SU-DHL-6 (cell line): ENCODE results near the gene OCLN.

Source experiments
- H2AFZ ChIP-seq: fragments of 200-600 bp; sonication (generic); 2 replicates; pipeline ENCODE4 v1.6.1; 2014; ENCODE audit warnings: low read depth, mild to moderate bottlenecking, moderate library complexity, mixed read lengths, antibody characterized with exemption, low read length; ENCODE audit not compliant: severe bottlenecking
- H3F3A ChIP-seq: fragments of 200-600 bp; shearing (Covaris generic); 2 replicates; pipeline ENCODE4 v1.6.0; 2016; ENCODE audit warnings: antibody characterized with exemption, mild to moderate bottlenecking; ENCODE audit not compliant: insufficient read depth
- H3K27ac ChIP-seq: fragments of 200-600 bp; sonication (generic); 2 replicates; pipeline ENCODE4 v1.5.1; 2016; ENCODE audit warnings: low read depth, mild to moderate bottlenecking, low read length, moderate library complexity, mixed read lengths
- H3K27me3 ChIP-seq: fragments of 200-600 bp; sonication (generic), shearing (Covaris generic); 2 replicates; pipeline ENCODE4 v1.6.0; 2014; ENCODE audit warnings: mild to moderate bottlenecking, low read length
- H3K36me3 ChIP-seq: fragments of 200-600 bp; sonication (generic); 2 replicates; pipeline ENCODE4 v1.6.1; 2014; ENCODE audit warnings: mild to moderate bottlenecking, low read length, mixed read lengths
- H3K4me2 ChIP-seq: fragments of 300-600, 200-600 bp; shearing (Covaris generic), sonication (generic); 2 replicates; pipeline ENCODE4 v1.6.0; 2014; ENCODE audit warnings: low read length, low read depth, mild to moderate bottlenecking; ENCODE audit not compliant: poor library complexity, severe bottlenecking
- H3K4me3 ChIP-seq: fragments of 200-600 bp; sonication (generic); 2 replicates; pipeline ENCODE4 v1.5.1; 2014; ENCODE audit warnings: antibody characterized with exemption, low read length, mild to moderate bottlenecking, mixed read lengths; ENCODE audit not compliant: insufficient read depth, poor library complexity, severe bottlenecking
- H3K79me2 ChIP-seq: fragments of 200-600 bp; sonication (generic); 2 replicates; pipeline ENCODE4 v1.6.1; 2014; ENCODE audit warnings: mild to moderate bottlenecking, low read length, moderate library complexity; ENCODE audit not compliant: insufficient read depth
- H3K9ac ChIP-seq: fragments of 200-600 bp; sonication (generic); 2 replicates; pipeline ENCODE4 v1.7.0; 2014; ENCODE audit warnings: mild to moderate bottlenecking, low read length
- H3K9me2 ChIP-seq: fragments of 200-600 bp; sonication (generic); replicated peaks from 2 replicates; pipeline ENCODE4 v1.6.1; 2014; ENCODE audit warnings: low read length; ENCODE audit not compliant: insufficient read depth
- H3K9me3 ChIP-seq: fragments of 200-600 bp; sonication (generic); 2 replicates; pipeline ENCODE4 v1.6.1; 2014; ENCODE audit warnings: low read length, mixed read lengths; ENCODE audit not compliant: insufficient read depth
- H4K20me1 ChIP-seq: fragments of 200-600 bp; sonication (generic); 2 replicates; pipeline ENCODE4 v1.6.1; 2014; ENCODE audit warnings: low read depth, mild to moderate bottlenecking, antibody characterized with exemption, low read length, moderate library complexity, mixed read lengths
- CTCF ChIP-seq: fragments of 200-600 bp; sonication (generic); IDR thresholded peaks from one replicate; pipeline ENCODE4 v1.5.1; 2017; ENCODE audit warnings: antibody characterized with exemption, mild to moderate bottlenecking, low read length, moderate library complexity; ENCODE audit not compliant: insufficient read depth, poor library complexity, severe bottlenecking
- EZH2phosphoT487 ChIP-seq: fragments of 200-600 bp; sonication (generic), shearing (Covaris generic); conservative IDR thresholded peaks from 2 replicates; pipeline ENCODE4 v1.6.1; 2018; ENCODE audit warnings: mild to moderate bottlenecking, antibody characterized with exemption, low read length, moderate library complexity, mixed read lengths

Gene OCLN

DNA sequence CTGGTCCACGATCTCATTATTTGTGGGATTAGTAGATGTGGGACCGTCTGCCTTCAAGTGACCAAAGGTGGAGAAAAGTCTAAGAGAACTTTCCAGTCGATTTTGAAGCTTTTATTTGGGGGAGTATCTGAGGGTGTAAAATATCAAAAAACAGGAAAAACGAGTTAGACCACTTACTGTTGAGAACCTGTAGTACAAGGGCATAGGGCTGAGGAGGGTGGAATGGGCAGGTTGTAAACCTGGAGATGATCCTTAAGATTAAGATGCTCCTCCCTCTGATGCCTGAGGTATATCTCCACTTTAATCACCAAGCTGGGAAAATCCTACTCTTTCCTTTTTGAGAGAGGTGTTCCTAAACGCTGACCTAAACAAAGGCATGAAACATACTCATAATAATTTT is 35.4 kb downstream of the OCLN start:
- Histone ChIP-seq H3K27ac (no peak overlapping the region), H3K9me3 (no peaks in the 10 kb centered on the region), H3K27me3 (no peaks in the 10 kb centered on the region), H2AFZ (no peak overlapping the region), H4K20me1 (no peaks in the 10 kb centered on the region), H3K79me2 (no peaks in the 10 kb centered on the region), H3K4me3 (no peak overlapping the region), H3K9ac (no peak overlapping the region), H3F3A (no peaks in the 10 kb centered on the region), H3K9me2 (no peaks in the 10 kb centered on the region), H3K4me2 (no peak overlapping the region), H3K36me3 (no peaks in the 10 kb centered on the region)
- TF ChIP-seq EZH2phosphoT487 (no peak), CTCF (no peak)

DNA sequence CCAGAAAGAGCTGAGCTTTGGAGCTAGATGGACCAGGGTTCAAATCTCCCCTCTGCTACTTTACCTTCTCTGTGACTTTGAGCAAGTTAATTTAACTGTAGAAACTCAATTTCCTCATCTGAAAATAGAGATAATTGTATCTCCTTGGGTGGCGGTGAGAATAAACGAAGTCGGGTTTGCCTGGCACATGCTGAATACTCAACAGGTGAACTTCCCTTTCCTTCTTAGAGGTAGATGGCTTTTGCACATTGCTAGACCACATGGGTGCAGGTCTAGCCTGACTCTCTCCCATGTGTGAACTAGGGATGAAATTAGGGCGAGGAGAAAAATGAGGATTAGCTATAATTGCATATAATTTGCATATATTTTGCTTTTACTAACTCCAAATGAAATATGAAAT is 36.0 kb downstream of the OCLN start:
- H3F3A ChIP-seq = no peaks in the 10 kb centered on the region
- no peaks in the 10 kb centered on the region for H3K9me3 ChIP-seq
- H4K20me1 ChIP-seq = no peaks in the 10 kb centered on the region
- no peaks in the 10 kb centered on the region for H3K9me2 ChIP-seq
- TF ChIP-seq EZH2phosphoT487 (no peak), CTCF (no peak)
- H3K36me3 ChIP-seq = no peaks in the 10 kb centered on the region
- no peaks in the 10 kb centered on the region for H3K79me2 ChIP-seq
- no peak overlapping the region for H3K27ac ChIP-seq
- H3K9ac ChIP-seq = no peak overlapping the region
- H2AFZ ChIP-seq = no peak overlapping the region
- no peaks in the 10 kb centered on the region for H3K27me3 ChIP-seq
- H3K4me2 ChIP-seq = no peak overlapping the region
- no peak overlapping the region for H3K4me3 ChIP-seq

- Histone ChIP-seq H3K9me3 (no peaks in the 10 kb centered on the region), H4K20me1 (no peaks in the 10 kb centered on the region), H3K27me3 (no peaks in the 10 kb centered on the region), H3K4me2 (no peak overlapping the region), H3F3A (no peaks in the 10 kb centered on the region), H3K36me3 (no peaks in the 10 kb centered on the region), H3K9me2 (no peaks in the 10 kb centered on the region), H3K79me2 (no peaks in the 10 kb centered on the region), H2AFZ (no peak overlapping the region), H3K27ac (no peak overlapping the region), H3K9ac (no peak overlapping the region), H3K4me3 (no peak overlapping the region)
- TF ChIP-seq EZH2phosphoT487 (no peak), CTCF (no peak)
Measured at GRCh38 chr5:69530561-69531405, 38.2 kb downstream of the OCLN start.
